GM19328 (cell line): Measurements from ENCODE around the gene WDR11.

ENCODE experiments used
- ATAC-seq: cut with Tn5 transposase; IDR thresholded peaks from one replicate; pipeline ENCODE4 v1.9.1; 2021; ENCODE audit warnings: mild to moderate bottlenecking, moderate library complexity; ENCODE audit not compliant: unreplicated experiment

Gene WDR11

GRCh38 chr10:120850911-120851865 lies at the start of gene WDR11:
Gene WDR11, plus strand, starts transcription at chr10:120851362. Its CDS starts 59 bp downstream, at chr10:120851421.
- ATAC-seq: peak; percentile 97

- no peak for ATAC-seq
Measured at GRCh38 chr10:120802935-120803334, 48.2 kb upstream of the WDR11 start.

GRCh38 chr10:120803972-120804371 lies 47.2 kb upstream of the WDR11 start:
- no peak for ATAC-seq

GRCh38 chr10:120805014-120805812 lies 45.9 kb upstream of the WDR11 start:
- ATAC-seq: no peak

- ATAC-seq: no peak
Measured at GRCh38 chr10:120806081-120806480, 45.1 kb upstream of the WDR11 start.

- no peak for ATAC-seq
Measured at GRCh38 chr10:120810298-120810697, 40.9 kb upstream of the WDR11 start.

GRCh38 chr10:120813085-120813484 lies 38.1 kb upstream of the WDR11 start:
- ATAC-seq: no peak

- ATAC-seq: no peak
Measured at GRCh38 chr10:120818301-120818700, 32.9 kb upstream of the WDR11 start.

- no peak for ATAC-seq
Measured at GRCh38 chr10:120819366-120819765, 31.8 kb upstream of the WDR11 start.

GRCh38 chr10:120823266-120823665 lies 27.9 kb upstream of the WDR11 start:
- ATAC-seq: no peak

- ATAC-seq: no peak
Measured at GRCh38 chr10:120824881-120825309, 26.3 kb upstream of the WDR11 start.

- no peak for ATAC-seq
Measured at GRCh38 chr10:120825878-120826769, 25.0 kb upstream of the WDR11 start.

GRCh38 chr10:120827251-120827875 lies 23.8 kb upstream of the WDR11 start:
- peak; percentile 72 for ATAC-seq

GRCh38 chr10:120828763-120829319 lies 22.3 kb upstream of the WDR11 start:
- ATAC-seq: no peak

- ATAC-seq: no peak
Measured at GRCh38 chr10:120832106-120832505, 19.1 kb upstream of the WDR11 start.

GRCh38 chr10:120833222-120833928 lies 17.8 kb upstream of the WDR11 start:
- ATAC-seq: no peak

GRCh38 chr10:120835603-120836002 lies 15.6 kb upstream of the WDR11 start:
- no peak for ATAC-seq

- ATAC-seq: no peak
Measured at GRCh38 chr10:120838941-120839340, 12.2 kb upstream of the WDR11 start.

GRCh38 chr10:120841522-120842189 lies 9.5 kb upstream of the WDR11 start:
- no peak for ATAC-seq
